ENCODE measurements around the gene KCNK6.

The KCNK6 gene

GRCh38 chr19:38319421-38320258, at the start of gene KCNK6:
Gene KCNK6, plus strand, starts transcription at chr19:38319845. Its CDS starts 106 bp downstream, at chr19:38319951.
- peak; percentile 60 for DNase-seq

GRCh38 chr19:38270587-38271167, 49.0 kb upstream of the KCNK6 start:
- DNase-seq = no peak

DNA sequence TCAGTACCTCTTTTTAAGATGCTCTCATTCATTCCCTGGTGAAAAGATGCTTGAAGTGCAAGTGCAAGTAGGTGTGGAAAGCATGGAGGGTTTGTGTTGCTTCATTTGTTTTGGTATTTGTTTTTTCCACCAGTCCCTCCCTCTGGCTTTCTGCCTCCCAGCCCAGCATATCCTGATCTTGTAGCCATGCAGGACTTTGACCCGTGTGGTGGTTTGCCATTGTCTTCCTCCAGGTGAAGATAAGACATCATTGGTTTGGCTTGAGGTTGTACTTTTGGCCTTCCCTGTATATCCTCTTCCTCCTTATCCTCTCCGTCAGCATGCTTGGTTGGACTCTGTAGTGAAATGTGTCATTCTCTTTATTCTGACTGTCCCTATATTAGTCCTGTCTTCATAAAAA, 46.1 kb upstream of the KCNK6 start:
- DNase-seq = no peak

DNA sequence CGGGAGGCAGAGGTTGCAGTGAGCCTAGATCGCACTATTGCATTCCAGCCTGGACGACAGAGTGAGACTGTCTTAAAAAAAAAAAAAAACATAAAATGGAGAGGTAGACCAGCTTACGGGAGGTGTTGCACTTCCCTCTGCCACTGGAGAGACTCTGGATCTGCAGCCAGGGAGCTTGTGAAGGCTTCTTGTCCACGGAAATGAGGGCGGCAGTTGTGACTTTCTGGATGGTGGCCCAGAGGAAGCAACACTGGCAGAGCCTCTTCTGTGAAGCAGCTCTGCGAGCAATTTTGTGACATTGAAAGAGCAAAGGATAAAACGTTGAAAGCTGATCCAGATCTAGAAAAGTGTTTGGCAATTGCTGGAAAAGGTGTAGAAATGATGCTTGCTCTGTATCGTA, 44.9 kb upstream of the KCNK6 start:
- no peak for DNase-seq

GRCh38 chr19:38276942-38277517, 42.6 kb upstream of the KCNK6 start:
- no peak for DNase-seq

DNA sequence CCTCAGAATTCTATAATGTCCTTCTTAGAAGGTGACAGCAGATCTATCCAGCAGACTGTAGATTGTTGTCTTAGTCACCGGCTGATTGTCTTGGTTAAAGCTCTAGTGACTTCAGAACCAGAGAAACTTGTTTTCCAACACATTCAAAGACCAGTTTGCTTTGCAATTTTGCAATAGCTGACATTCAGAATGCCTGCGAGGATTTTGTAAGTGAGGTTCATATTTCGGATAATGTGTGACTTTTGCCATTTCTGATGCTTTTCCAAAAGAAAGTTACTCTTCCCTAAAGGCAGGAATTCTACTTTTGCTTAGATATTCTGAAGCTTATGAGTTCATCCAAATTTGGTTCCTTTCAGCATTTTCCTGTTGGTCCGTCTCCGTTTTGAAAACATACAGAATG, 42.1 kb upstream of the KCNK6 start:
- no peak for DNase-seq

GRCh38 chr19:38277969-38278680, 41.5 kb upstream of the KCNK6 start:
- DNase-seq = no peak

DNA sequence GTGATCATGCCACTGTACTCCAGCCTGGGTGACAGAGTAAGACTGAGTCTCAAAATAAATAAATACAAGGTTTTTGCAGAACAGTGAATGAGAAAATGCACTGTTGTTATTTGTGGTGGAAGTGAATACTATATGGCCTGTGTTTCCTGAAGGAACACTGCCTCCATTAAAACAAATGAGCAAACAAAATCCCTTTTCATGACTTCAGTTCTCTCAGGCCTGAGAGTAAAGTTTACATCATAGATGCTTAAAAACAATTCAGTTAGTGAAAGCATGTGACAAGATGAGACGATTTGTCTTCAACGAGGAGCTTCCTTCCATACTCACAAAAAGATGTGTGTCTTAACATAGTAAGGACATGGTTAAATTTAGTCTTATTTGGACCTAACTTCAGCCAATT, 40.9 kb upstream of the KCNK6 start:
- no peak for DNase-seq

DNA sequence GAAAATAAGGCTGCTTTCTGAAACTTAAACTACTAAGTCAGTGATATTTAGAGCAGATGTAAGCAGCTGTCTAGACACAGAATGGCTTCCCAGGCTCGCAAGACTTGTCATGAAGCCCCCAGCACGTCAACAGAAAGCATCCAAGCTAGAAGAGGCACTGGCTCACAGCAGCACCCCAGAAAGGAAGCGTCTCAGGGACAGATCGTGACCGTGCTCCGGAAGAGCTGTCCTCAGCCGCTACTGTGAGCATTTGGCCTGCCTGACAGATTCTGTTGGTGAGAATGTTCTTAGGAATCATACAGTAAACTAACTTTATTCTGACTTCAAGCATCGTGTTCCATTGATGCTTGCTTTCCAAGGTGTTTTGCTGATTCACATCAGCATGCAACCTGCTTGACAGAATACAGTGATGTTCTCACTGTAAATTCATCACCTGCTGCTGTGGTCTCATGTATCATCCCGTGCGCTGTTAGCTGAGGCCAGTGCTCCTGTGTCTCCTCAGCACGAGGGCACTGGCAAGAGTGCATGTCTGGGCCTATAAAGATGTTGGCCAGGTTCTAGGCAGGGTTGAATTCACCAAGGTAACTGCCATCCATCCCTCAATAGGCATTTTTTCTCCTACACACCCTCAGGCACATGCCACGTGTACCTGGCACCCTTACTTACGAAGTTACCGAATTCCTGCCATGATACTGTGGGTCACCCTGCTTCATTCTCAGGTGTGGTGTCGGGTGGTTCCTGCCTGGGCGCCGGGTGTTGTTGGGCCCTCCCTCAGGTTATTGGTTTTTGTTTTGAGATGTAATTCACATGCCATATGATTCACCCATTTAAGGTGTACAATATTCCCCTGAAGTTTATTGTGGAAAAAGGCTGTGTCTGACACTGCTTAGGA, 39.4 kb upstream of the KCNK6 start:
- DNase-seq = no peak

GRCh38 chr19:38281811-38282566, 37.7 kb upstream of the KCNK6 start:
- no peak for DNase-seq

DNA sequence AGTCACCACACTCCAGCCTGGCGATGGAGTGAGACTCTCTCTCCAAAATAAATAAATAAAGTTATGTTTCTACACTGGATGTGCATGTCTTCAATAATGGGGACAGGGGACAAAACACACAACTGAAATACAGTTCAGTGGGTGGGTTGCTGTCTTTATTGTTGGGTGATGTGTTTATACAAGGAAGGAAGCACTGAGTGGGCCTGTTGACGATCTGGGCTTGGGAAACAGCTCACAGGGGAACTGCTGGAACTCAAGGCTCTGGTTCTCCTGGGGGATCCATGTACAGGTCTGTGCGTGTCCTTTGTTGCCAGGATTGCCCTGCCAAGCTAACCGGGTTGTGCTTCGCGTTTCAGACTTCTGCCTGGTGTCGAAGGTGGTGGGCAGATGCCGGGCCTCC, 36.4 kb upstream of the KCNK6 start:
- DNase-seq = no peak

GRCh38 chr19:38284422-38284821, 35.2 kb upstream of the KCNK6 start:
- DNase-seq = no peak

GRCh38 chr19:38285567-38285966, 34.1 kb upstream of the KCNK6 start:
- no peak for DNase-seq

- no peak for DNase-seq
Observed at GRCh38 chr19:38287604-38288003, 32.0 kb upstream of the KCNK6 start.

- no peak for DNase-seq
Observed at GRCh38 chr19:38288123-38288855, 31.4 kb upstream of the KCNK6 start.

DNA sequence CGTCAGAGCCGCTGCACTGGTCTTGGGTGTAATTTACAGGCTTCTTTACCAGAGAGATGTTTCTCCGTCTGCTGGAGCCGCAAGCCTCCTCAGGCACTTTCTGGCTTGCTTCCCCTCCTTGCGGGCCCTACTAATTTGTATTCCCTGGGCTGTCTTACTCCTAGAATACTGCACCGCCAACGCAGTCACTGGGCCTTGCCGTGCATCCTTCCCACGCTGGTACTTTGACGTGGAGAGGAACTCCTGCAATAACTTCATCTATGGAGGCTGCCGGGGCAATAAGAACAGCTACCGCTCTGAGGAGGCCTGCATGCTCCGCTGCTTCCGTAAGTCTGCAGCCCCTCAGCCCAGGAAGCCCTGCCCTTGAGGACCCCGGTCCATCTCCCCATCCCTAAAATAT, 29.7 kb upstream of the KCNK6 start:
- no peak for DNase-seq

DNA sequence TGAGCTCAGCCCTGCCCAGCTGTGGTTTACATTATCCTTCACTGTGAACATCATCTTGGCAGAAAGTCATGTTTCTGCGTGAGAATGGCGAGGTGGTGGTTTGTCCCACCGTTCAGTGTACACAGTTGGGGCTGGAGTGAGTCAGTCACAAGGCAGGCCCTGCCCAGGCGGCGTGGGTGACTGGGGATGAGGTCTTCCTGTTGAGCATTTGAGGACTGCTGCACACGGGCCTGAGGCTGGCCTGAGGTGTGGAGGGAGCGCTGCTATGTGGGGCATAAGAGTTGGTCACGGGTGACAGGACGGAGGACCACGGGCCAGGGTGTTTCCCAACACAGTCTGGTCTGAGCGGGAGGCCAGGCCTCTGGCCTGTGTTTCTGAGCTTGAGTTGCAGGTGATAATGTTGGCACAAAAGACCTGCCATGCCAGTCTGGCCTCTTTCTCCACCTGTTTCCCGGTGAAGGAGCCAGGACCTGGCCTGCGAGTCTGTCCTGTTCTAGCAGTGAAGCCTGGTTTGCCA, 29.0 kb upstream of the KCNK6 start:
- DNase-seq = no peak

- DNase-seq = no peak
Observed at GRCh38 chr19:38291855-38292254, 27.8 kb upstream of the KCNK6 start.

- no peak for DNase-seq
Observed at GRCh38 chr19:38293281-38293680, 26.4 kb upstream of the KCNK6 start.

DNA sequence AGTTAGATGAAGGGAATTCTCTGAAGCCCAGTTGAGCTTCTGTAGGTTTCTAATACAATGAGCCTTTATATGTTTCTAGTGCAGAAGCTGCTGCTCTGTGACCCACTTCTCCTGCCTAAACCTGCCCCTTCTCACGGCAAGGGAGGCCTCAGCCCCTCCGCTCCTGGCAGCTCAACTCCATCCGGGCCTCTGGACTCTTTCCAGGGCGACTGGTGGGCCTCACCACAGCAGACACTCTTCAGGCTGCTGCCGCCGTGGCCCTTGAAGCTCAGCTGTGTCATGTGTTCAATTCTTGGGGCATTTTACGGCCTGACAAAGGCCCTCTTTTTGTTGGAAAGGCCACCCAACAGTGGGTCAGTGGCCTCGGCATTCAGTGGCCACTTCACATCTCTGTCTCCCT, 25.6 kb upstream of the KCNK6 start:
- no peak for DNase-seq

Measured in stimulated activated CD4-positive, alpha-beta T cell treated with anti-CD3 and anti-CD28 coated beads, Interleukin-4, amount 100 ng/mL, for 1 hour (primary cell).